Heart right ventricle (tissue), 16 donors: ENCODE data around the gene SLC35G2. TPM values are rescaled to one million over a fixed set of nuclear protein-coding genes. Genes with fewer than 3 reads are reported as not detected.

Source experiments
- ATAC-seq, 8 donors: fragments of 200-7000 bp; cut with Tn5 transposase; one replicate each; pipeline ENCODE4 v1.9.1; 2020; ENCODE audit warnings: mild to moderate bottlenecking in 8 of 8, moderate library complexity in 8 of 8, moderate number of reproducible peaks in 1 of 8
- DNase-seq, 2 donors: peaks; one replicate each; pipeline ENCODE4 v3.0.0-alpha.2; 2020
- H3K27ac ChIP-seq, 10 donors: fragments of 200-600 bp; sonication (generic) in 2 of 10; one replicate each; pipeline versions ENCODE4 v1.5.0 to v1.8.0; 2020 to 2022; ENCODE audit warnings: mild to moderate bottlenecking in 3 of 10
- H3K27me3 ChIP-seq, 7 donors: fragments of 200-600 bp; one replicate each; pipeline ENCODE4 v1.8.0; 2021 to 2022; ENCODE audit warnings: mild to moderate bottlenecking in 2 of 7
- H3K36me3 ChIP-seq, 9 donors: fragments of 200-600 bp; sonication (generic) in 1 of 9; one replicate each; pipeline versions ENCODE4 v1.5.0 to v1.8.0; 2020 to 2022; ENCODE audit warnings: mild to moderate bottlenecking in 2 of 9
- H3K4me1 ChIP-seq, 9 donors: fragments of 200-600 bp; sonication (generic) in 1 of 9; one replicate each; pipeline versions ENCODE4 v1.5.0 to v1.8.0; 2020 to 2022; ENCODE audit warnings: mild to moderate bottlenecking in 4 of 9
- H3K4me3 ChIP-seq, 10 donors: fragments of 200-600 bp; sonication (generic) in 2 of 10; one replicate each; pipeline versions ENCODE4 v1.5.0 to v1.8.0; 2020 to 2022; ENCODE audit warnings: mild to moderate bottlenecking in 7 of 10, moderate library complexity in 2 of 10
- H3K9me3 ChIP-seq, 11 donors: fragments of 200-600 bp in 10 of 11; sonication (generic) in 2 of 11; one replicate each; pipeline versions ENCODE4 v1.5.0 to v1.8.0; 2013 to 2022; ENCODE audit warnings: mild to moderate bottlenecking in 2 of 11, control low read depth in 1 of 11, moderate library complexity in 1 of 11
- CTCF ChIP-seq, 9 donors: fragments of 200-600 bp; sonication (generic) in 2 of 9; IDR thresholded peaks; one replicate each; pipeline versions ENCODE4 v1.5.0 to v1.8.0; 2021 to 2022; ENCODE audit warnings: antibody characterized with exemption in 9 of 9, mild to moderate bottlenecking in 5 of 9, moderate library complexity in 1 of 9
- WGBS, 2 donors: extraction: QIAGEN DNeasy Blood & Tissue Kit; methylation state at CpG; one replicate each; pipeline ENCODE4 v1.1.7; 2013; ENCODE audit warnings: inconsistent platforms in 1 of 2; 5-methylcytosine and 5-hydroxymethylcytosine counted together
- intact Hi-C, 10 donors: fragments of 100-400 bp; cut with DNase I; formaldehyde crosslinking; loops; one replicate each; pipeline versions ENCODE4 v1.11.1 to v1.14.2; 2022
- polyA plus RNA-seq, 2 donors: library from polyadenylated mRNA; stranded (reverse); fragments of 200-250 nt; gene quantifications; one replicate each; pipeline ENCODE4 v1.2.3, GENCODE V29; 2013
- total RNA-seq, 10 donors: library from RNA; stranded (reverse); fragmentation: NEBNext Ultra II Directional in 3 of 10; extraction: Animal tissue kit (Norgen Biotek cat#: 25700) in 3 of 10; gene quantifications; one replicate each; pipeline versions ENCODE4 v1.2.1 to v1.2.4, GENCODE V29; 2021 to 2023
- donor health status: Arrhythmogenic right ventricular cardiomyopathy.
- donor health status: ischemic (EF 13 %, LVEDD 7.1; RV severe dilation, severe dysfunction).
- donor health status: healthy with polysubstance abuse.
- donor health status: DM: no; HTN: yes; CAD: no.
- donor health status: DM: no; HTN: no; CAD: no.
- donor health status: ischemic (EF 25% LVEDD 6.9; RV normal size, moderate dysfunction).
- donor health status: ischemic (EF 25% LVEDD 5.7; RV mildly dilated, moderate dysfunction).
- donor health status: healthy.
- donor health status: DM: yes; HTN: yes; CAD: no.
- donor health status: Ischemic cardiomyopathy.
- donor health status: ischemic (EF 35%, LVEDD 5.7; RV mildly dilated, moderate dysfunction).
- donor health status: nonischemic (EF 11% LVEDD 7.7; RV severe dilation, severe dysfunction).
- donor health status: DM: yes; HTN: yes; CAD: no.
- donor health status: PGD.
- donor health status: ischemic (EF 29% LVEDD 5.4; RV normal size, mild dysfunction).
- donor health status: nonischemic (EF 23%, LVEDD 6.1; RV moderate dilation, normal function).

Gene SLC35G2
- total and polyA plus RNA-seq, 12 donors, result 1.7 to 5.6 (median 2.6) TPM

- TF ChIP-seq CTCF (IDR thresholded peaks at IDR 0.05), result no peak
- WGBS, 2 donors, result 2 to 58% methylated on average over 1 of the region's 1 CpG
Measured at GRCh38 chr3:136903899-136904298, 85.0 kb downstream of the SLC35G2 start.

GRCh38 chr3:136904746-136905145 lies 85.8 kb downstream of the SLC35G2 start:
- Histone ChIP-seq H3K9me3 (peaks cover 0 to 44% (median 23%) of the 10 kb centered on the region in 11 donors), H3K4me1 (peaks cover 0 to 66% (median 9%) of the 10 kb centered on the region in 9 donors), H3K27me3 (no peaks in the 10 kb centered on the region), H3K36me3 (peaks cover 0 to 10% (median 0%) of the 10 kb centered on the region in 9 donors), H3K4me3 (no peak overlapping the region), H3K27ac (no peak overlapping the region)
- ATAC-seq, result no peak
- WGBS, 2 donors, result 74 to 82% methylated on average over 4 of the region's 4 CpGs
- no peak for DNase-seq
- no peak for TF ChIP-seq CTCF (IDR thresholded peaks at IDR 0.05)
- intact Hi-C loops, result no loop called here

More at GRCh38 chr3:136903899-136904298, 85.0 kb downstream of the SLC35G2 start:
- Histone ChIP-seq H3K27ac (no peak overlapping the region), H3K36me3 (peaks cover 0 to 11% (median 0%) of the 10 kb centered on the region in 9 donors), H3K9me3 (peaks cover 0 to 46% (median 23%) of the 10 kb centered on the region in 11 donors), H3K4me1 (peaks cover 0 to 66% (median 11%) of the 10 kb centered on the region in 9 donors), H3K4me3 (no peak overlapping the region), H3K27me3 (no peaks in the 10 kb centered on the region)
- ATAC-seq (no peak), DNase-seq (no peak)
- intact Hi-C loops, result no loop called here

Other genes starting within 250 kb of the SLC35G2 start
- gene STAG1, start 66.7 kb upstream of the SLC35G2 start, total RNA-seq, result 10 to 100 TPM; 16.4 to 27.6 (median 19.8) TPM
- gene STAG1, start 66.7 kb upstream of the SLC35G2 start, polyA plus RNA-seq, result 1 to 10 TPM; 8.0 to 9.0 TPM
- 10 to 100 TPM; 17.0 to 31.8 (median 23.0) TPM for gene NCK1, start 43.1 kb downstream of the SLC35G2 start, total RNA-seq
- 10 to 100 TPM in 1 of 2 donors, 1 to 10 TPM in 1; 7.6 to 13.6 TPM for gene NCK1, start 43.1 kb downstream of the SLC35G2 start, polyA plus RNA-seq
- gene IL20RB, start 138.9 kb downstream of the SLC35G2 start, total RNA-seq, result under 1 TPM in 8 of 10 donors, not detected in 2; 0.12 to 0.64 (median 0.32) TPM
- under 1 TPM; 0.66 to 0.71 TPM for gene IL20RB, start 138.9 kb downstream of the SLC35G2 start, polyA plus RNA-seq